Measurements from ENCODE around the gene NELL1. TPM values are rescaled to one million over a fixed set of nuclear protein-coding genes. Genes with fewer than 3 reads are reported as not detected.

The NELL1 gene
- total RNA-seq, 4 donors from 2014 or later, result not detected

DNA sequence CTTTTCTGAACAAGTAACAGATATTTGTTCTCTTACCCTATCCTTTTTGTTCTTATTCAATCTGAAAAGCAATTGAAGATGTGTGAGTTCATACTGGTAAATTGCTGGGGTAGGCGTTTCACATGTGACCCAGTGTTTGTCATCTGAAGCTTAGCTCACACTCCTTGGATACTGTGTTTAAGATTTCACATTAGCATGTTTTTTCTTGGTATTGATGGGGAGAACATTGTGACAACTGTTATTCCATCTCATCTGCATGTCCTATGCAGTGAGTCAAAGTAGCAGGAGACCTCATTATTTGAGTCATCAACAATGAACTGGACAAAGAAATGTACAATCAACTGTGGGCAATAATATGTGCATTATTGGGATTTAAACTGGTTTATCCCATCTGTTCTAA lies 831.9 kb downstream of the NELL1 start:
- DNase-seq, result no peak
- intact Hi-C loops (cut with DNase I; ENCODE audit: low total_unique reads) (no loop called here), in situ Hi-C loops (cut with MboI; ENCODE audit: low sequenced_read_pairs in 4 of 4) (no loop called here)
- H3K4me1 ChIP-seq, result no peaks in the 10 kb centered on the region
- TF ChIP-seq, protein P1, sequence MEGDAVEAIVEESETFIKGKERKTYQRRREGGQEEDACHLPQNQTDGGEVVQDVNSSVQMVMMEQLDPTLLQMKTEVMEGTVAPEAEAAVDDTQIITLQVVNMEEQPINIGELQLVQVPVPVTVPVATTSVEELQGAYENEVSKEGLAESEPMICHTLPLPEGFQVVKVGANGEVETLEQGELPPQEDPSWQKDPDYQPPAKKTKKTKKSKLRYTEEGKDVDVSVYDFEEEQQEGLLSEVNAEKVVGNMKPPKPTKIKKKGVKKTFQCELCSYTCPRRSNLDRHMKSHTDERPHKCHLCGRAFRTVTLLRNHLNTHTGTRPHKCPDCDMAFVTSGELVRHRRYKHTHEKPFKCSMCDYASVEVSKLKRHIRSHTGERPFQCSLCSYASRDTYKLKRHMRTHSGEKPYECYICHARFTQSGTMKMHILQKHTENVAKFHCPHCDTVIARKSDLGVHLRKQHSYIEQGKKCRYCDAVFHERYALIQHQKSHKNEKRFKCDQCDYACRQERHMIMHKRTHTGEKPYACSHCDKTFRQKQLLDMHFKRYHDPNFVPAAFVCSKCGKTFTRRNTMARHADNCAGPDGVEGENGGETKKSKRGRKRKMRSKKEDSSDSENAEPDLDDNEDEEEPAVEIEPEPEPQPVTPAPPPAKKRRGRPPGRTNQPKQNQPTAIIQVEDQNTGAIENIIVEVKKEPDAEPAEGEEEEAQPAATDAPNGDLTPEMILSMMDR (IDR thresholded peaks at IDR 0.05 in 4 of 5, conservative IDR thresholded peaks at IDR 0.05 in 1 of 5), result no peak
- no peak for TF ChIP-seq POLR2A (IDR thresholded peaks at IDR 0.05)
- no peaks in the 10 kb centered on the region for H3K36me3 ChIP-seq
- no peak overlapping the region for H3K4me3 ChIP-seq
- no peaks in the 10 kb centered on the region for H3K9me3 ChIP-seq
- no peaks in the 10 kb centered on the region for H3K27me3 ChIP-seq
- no peak overlapping the region for H3K27ac ChIP-seq
- ATAC-seq, result no peak

DNA sequence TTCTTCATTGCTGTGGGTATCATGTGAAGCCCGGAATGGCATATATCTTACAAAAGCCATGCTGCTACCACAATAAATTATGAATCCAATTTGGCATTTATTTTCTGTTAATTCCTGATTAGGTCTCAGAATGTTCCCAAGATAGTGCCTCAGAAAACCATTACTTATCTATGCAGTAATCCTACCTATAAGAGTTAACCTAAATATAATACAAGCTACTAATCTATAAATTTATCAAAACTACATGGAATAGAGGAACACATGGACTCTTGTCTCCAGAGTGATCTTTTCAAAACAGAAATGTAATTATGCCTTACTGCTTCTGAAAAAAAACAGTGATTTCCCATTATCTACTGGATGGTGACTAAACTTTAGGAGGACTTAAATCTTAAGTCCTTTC lies 835.7 kb downstream of the NELL1 start:
- H3K27ac ChIP-seq, result no peak overlapping the region
- TF ChIP-seq, protein P1 (IDR thresholded peaks at IDR 0.05 in 4 of 5, conservative IDR thresholded peaks at IDR 0.05 in 1 of 5), result no peak
- no peak for TF ChIP-seq POLR2A (IDR thresholded peaks at IDR 0.05)
- in situ Hi-C loops (cut with MboI; ENCODE audit: low sequenced_read_pairs in 4 of 4), result no loop called here
- intact Hi-C loops (cut with DNase I; ENCODE audit: low total_unique reads), result no loop called here
- DNase-seq (no peak), ATAC-seq (no peak)
- no peaks in the 10 kb centered on the region for H3K4me1 ChIP-seq
- H3K9me3 ChIP-seq, result no peaks in the 10 kb centered on the region
- no peak overlapping the region for H3K4me3 ChIP-seq
- H3K27me3 ChIP-seq, result no peaks in the 10 kb centered on the region
- H3K36me3 ChIP-seq, result no peaks in the 10 kb centered on the region

DNA sequence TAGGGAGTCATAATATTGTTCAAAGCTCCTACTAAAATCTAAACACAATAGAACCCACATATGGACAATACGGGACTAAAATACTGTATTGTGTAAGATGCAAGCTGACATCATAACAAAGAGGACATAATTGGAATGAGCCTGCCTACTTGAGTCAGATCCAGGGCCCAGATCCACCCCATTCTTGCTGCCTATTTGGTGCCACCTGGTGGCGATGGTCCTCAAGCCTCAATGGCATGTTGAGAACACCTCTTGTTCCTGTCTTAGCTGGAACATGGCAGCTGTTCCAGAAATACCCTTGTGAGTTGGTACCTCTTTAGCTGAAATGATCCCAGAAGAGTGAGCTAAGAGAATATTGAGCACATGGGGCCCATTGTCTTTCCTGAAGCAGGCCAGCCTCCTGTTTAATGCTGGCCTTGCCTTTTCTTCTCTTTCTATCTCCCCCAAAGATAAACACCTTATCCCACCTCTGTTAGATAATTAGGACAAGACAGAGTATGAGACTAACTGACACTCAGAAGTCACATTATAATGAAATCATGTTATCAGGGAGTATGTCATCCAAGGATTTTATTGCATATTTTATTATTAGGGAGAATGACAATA lies 842.6 kb downstream of the NELL1 start:
- intact Hi-C loops (cut with DNase I; ENCODE audit: low total_unique reads) (no loop called here), in situ Hi-C loops (cut with MboI; ENCODE audit: low sequenced_read_pairs in 4 of 4) (no loop called here)
- no peak for DNase-seq
- Histone ChIP-seq H3K27me3 (no peaks in the 10 kb centered on the region), H3K36me3 (no peaks in the 10 kb centered on the region), H3K4me1 (no peaks in the 10 kb centered on the region), H3K4me3 (no peak overlapping the region), H3K9me3 (no peaks in the 10 kb centered on the region), H3K27ac (no peak overlapping the region)
- no peak for ATAC-seq
- TF ChIP-seq, protein P1 (IDR thresholded peaks at IDR 0.05 in 4 of 5, conservative IDR thresholded peaks at IDR 0.05 in 1 of 5), result peak in 1 of 5 experiments; percentile 7
- TF ChIP-seq POLR2A (IDR thresholded peaks at IDR 0.05), result no peak

DNA sequence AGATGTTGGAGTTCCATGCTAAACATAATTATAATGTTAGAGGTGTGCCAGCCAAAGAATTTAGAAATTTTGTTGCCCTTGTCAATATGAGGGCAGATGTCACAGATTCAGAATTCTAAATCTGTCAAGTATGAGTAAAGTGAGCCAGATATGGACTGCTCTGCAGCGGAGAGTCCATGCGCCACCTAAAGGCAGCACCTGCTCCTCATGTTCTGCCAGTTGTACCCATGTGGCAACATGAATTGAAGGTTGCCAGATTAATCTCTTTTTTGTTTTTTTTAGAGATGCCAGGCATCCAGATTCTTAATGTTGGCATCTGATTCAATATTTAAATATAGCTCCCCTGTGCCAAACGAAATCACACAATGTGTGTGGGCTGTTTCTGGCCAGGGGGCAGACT lies 844.9 kb downstream of the NELL1 start:
- no peak for DNase-seq

More for the DNA sequence above, 844.9 kb downstream of the NELL1 start:
- no peak for ATAC-seq
- Histone ChIP-seq H3K27ac (no peak overlapping the region), H3K36me3 (no peaks in the 10 kb centered on the region), H3K4me3 (no peak overlapping the region), H3K4me1 (no peaks in the 10 kb centered on the region), H3K27me3 (no peaks in the 10 kb centered on the region), H3K9me3 (no peaks in the 10 kb centered on the region)
- no peak for TF ChIP-seq POLR2A (IDR thresholded peaks at IDR 0.05)
- TF ChIP-seq, protein P1 (IDR thresholded peaks at IDR 0.05 in 4 of 5, conservative IDR thresholded peaks at IDR 0.05 in 1 of 5), result no peak
- in situ Hi-C loops (cut with MboI; ENCODE audit: low sequenced_read_pairs in 4 of 4) (no loop called here), intact Hi-C loops (cut with DNase I; ENCODE audit: low total_unique reads) (no loop called here)
